Panc1 (cell line): ENCODE results near the gene PROK1. TPM values are rescaled to one million over a fixed set of nuclear protein-coding genes. Genes with fewer than 3 reads are reported as not detected.

Source experiments
- ATAC-seq: fragments of 200-7000 bp; cut with Tn5 transposase; 2 replicates; pipeline ENCODE4 v1.9.1; 2020; ENCODE audit warnings: mild to moderate bottlenecking, moderate library complexity
- BruUV-seq: library from RNA; stranded (reverse); fragments of 400-500 nt; replicated peaks from 2 replicates; lab custom pipeline; 2021; lab: Mats Ljungman, UMichigan
- CTCF ChIA-PET: fragments of 300-600 bp; sonication (Branson Sonifier 250); formaldehyde crosslinking; loops from one replicate; lab custom pipeline; 2022; ENCODE audit warnings: antibody characterized with exemption; lab: Charles Lee
- POLR2A ChIA-PET: fragments of 300-600 bp; sonication (Branson Sonifier 250); formaldehyde crosslinking; loops from one replicate; lab custom pipeline; 2022; ENCODE audit warnings: antibody characterized with exemption; lab: Charles Lee
- DNase-seq: peaks from one replicate; pipeline ENCODE4 v3.0.0-alpha.2; 2010; ENCODE audit warnings: low read depth, low spot score
- H3K27ac ChIP-seq: 2 replicates; pipeline ENCODE4 v1.5.1; 2011; ENCODE audit warnings: mild to moderate bottlenecking, low read length, inconsistent platforms
- H3K27me3 ChIP-seq: fragments of 200-500 bp; sonication (Bioruptor generic); 2 replicates; pipeline ENCODE4 v1.6.0; 2014; ENCODE audit warnings: low read length, inconsistent platforms; ENCODE audit not compliant: control insufficient read depth, insufficient read depth
- H3K36me3 ChIP-seq: fragments of 200-500 bp; sonication (Bioruptor generic); 2 replicates; pipeline ENCODE4 v1.5.1; 2014; ENCODE audit warnings: inconsistent platforms, mild to moderate bottlenecking, low read length, moderate library complexity; ENCODE audit not compliant: control insufficient read depth, insufficient read depth
- H3K4me1 ChIP-seq: 2 replicates; pipeline ENCODE4 v1.5.1; 2011; ENCODE audit warnings: inconsistent platforms, mild to moderate bottlenecking, low read length, moderate library complexity; ENCODE audit not compliant: control insufficient read depth, insufficient read depth
- H3K4me3 ChIP-seq, 2 experiments: 2 replicates each; pipeline ENCODE4 v1.5.1; 2011 to 2012; ENCODE audit warnings: low read depth in 2 of 2, low read length in 2 of 2, mild to moderate bottlenecking in 2 of 2, inconsistent platforms in 1 of 2, moderate library complexity in 1 of 2
- H3K9me3 ChIP-seq: fragments of 200-500 bp; sonication (Bioruptor generic); 2 replicates; pipeline ENCODE4 v1.5.1; 2014; ENCODE audit warnings: low read depth, mild to moderate bottlenecking, inconsistent platforms, low read length, moderate library complexity; ENCODE audit not compliant: control insufficient read depth, insufficient read depth
- POLR2AphosphoS5 ChIP-seq: IDR thresholded peaks from 2 replicates; pipeline ENCODE4 v1.6.1; 2012; ENCODE audit warnings: mild to moderate bottlenecking, low read depth, low read length, moderate library complexity
- SIN3A ChIP-seq: IDR thresholded peaks from 2 replicates; pipeline ENCODE4 v1.6.1; 2012; ENCODE audit warnings: low read depth, mild to moderate bottlenecking, low read length, moderate library complexity, borderline replicate concordance; ENCODE audit not compliant: insufficient read depth
- TCF7L2 ChIP-seq: IDR thresholded peaks from 2 replicates; pipeline ENCODE4 v1.6.1; 2011; ENCODE audit warnings: mild to moderate bottlenecking, low read depth, low read length, inconsistent platforms
- in situ Hi-C: cut with HindIII; loops from 2 replicates; pipeline ENCODE4 v1.10.0; 2016; ENCODE audit warnings: low sequenced_read_pairs, low pct_unique_long_range_greater_than_20kb
- intact Hi-C: fragments of 100-400 bp; cut with micrococcal nuclease; formaldehyde crosslinking; loops from one replicate; pipeline ENCODE4 v1.10.0; 2022; ENCODE audit not compliant: unreplicated experiment
- total RNA-seq: library from RNA; stranded (reverse); gene quantifications from one replicate; pipeline ENCODE4 v1.2.1, GENCODE V29; 2021; ENCODE audit not compliant: unreplicated experiment
- TF ChIP-seq, protein P1 (sequence below), 2 experiments: IDR thresholded peaks; 2 replicates each; pipeline ENCODE4 v1.6.1; 2011 to 2012; ENCODE audit warnings: low read depth in 2 of 2, control low read depth in 1 of 2, low read length in 1 of 2, mild to moderate bottlenecking in 1 of 2, moderate library complexity in 1 of 2; ENCODE audit not compliant: insufficient read depth in 1 of 2
- TF ChIP-seq, protein P2 (sequence below): fragments of 450-650 bp; IDR thresholded peaks from 2 replicates; pipeline ENCODE4 v1.5.1; 2017; ENCODE audit warnings: mild to moderate bottlenecking

Gene PROK1
- total RNA-seq, 1 experiment from 2014 or later = not detected

DNA sequence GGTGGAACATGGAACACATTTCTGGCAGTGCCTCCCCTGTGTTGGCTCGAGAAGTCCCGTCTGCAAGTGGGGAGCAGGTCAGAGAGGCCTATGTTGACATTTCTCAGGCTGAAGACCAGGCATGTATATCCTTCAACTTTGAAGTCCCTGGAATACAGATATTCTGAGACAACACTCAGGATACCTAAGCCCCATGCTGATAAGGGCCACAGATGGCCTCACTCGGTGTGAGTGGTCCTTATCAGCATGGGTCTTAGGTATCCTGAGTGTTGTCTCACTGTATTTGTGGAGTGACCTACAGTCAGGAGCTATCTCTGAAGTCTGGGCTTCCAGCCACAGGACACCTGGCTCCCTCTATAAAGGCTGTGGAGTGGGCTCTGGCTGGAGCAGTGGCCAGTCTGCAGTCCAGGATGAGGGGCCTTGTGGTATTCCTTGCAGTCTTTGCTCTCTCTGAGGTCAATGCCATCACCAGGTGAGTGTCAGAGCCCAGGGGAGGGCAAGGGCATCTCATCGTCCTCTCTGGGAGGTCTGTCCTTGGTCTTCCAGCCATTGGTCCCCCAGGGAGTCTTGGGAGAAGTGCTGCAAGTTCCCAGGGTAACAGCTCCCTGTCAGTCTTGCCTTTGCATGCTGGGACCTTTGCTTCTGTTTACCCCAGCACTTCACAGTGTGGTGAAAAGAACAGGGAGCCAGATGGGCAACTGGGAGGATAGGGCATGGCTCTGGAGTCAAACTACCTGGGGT is 29.6 kb downstream of the PROK1 start:
- Histone ChIP-seq H3K9me3 (no peaks in the 10 kb centered on the region), H3K4me3 (no peak overlapping the region), H3K27ac (no peak overlapping the region), H3K4me1 (peaks cover 8% of the 10 kb centered on the region; the same call in 1 of the 2 replicates), H3K36me3 (no peaks in the 10 kb centered on the region), H3K27me3 (no peaks in the 10 kb centered on the region)
- CTCF ChIA-PET = interaction anchor here (0.6 kb wide), 1 partner anchor 29 kb away, joined by 5 read pairs; no protein-coding TSS in a partner anchor
- ATAC-seq (no peak), DNase-seq (no peak)
- in situ Hi-C loops (no loop called here), intact Hi-C loops (no loop called here)
- TF ChIP-seq, protein P1, sequence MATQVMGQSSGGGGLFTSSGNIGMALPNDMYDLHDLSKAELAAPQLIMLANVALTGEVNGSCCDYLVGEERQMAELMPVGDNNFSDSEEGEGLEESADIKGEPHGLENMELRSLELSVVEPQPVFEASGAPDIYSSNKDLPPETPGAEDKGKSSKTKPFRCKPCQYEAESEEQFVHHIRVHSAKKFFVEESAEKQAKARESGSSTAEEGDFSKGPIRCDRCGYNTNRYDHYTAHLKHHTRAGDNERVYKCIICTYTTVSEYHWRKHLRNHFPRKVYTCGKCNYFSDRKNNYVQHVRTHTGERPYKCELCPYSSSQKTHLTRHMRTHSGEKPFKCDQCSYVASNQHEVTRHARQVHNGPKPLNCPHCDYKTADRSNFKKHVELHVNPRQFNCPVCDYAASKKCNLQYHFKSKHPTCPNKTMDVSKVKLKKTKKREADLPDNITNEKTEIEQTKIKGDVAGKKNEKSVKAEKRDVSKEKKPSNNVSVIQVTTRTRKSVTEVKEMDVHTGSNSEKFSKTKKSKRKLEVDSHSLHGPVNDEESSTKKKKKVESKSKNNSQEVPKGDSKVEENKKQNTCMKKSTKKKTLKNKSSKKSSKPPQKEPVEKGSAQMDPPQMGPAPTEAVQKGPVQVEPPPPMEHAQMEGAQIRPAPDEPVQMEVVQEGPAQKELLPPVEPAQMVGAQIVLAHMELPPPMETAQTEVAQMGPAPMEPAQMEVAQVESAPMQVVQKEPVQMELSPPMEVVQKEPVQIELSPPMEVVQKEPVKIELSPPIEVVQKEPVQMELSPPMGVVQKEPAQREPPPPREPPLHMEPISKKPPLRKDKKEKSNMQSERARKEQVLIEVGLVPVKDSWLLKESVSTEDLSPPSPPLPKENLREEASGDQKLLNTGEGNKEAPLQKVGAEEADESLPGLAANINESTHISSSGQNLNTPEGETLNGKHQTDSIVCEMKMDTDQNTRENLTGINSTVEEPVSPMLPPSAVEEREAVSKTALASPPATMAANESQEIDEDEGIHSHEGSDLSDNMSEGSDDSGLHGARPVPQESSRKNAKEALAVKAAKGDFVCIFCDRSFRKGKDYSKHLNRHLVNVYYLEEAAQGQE (IDR thresholded peaks at IDR 0.05; ENCODE audit: insufficient read depth in 1 of 2, low read depth in 2 of 2, low read length in 1 of 2) = no peak
- TF ChIP-seq, protein P2, sequence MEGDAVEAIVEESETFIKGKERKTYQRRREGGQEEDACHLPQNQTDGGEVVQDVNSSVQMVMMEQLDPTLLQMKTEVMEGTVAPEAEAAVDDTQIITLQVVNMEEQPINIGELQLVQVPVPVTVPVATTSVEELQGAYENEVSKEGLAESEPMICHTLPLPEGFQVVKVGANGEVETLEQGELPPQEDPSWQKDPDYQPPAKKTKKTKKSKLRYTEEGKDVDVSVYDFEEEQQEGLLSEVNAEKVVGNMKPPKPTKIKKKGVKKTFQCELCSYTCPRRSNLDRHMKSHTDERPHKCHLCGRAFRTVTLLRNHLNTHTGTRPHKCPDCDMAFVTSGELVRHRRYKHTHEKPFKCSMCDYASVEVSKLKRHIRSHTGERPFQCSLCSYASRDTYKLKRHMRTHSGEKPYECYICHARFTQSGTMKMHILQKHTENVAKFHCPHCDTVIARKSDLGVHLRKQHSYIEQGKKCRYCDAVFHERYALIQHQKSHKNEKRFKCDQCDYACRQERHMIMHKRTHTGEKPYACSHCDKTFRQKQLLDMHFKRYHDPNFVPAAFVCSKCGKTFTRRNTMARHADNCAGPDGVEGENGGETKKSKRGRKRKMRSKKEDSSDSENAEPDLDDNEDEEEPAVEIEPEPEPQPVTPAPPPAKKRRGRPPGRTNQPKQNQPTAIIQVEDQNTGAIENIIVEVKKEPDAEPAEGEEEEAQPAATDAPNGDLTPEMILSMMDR = no peak
- TF ChIP-seq SIN3A (no peak), POLR2AphosphoS5 (no peak), TCF7L2 (no peak)
- no TSS peak for BruUV-seq
- POLR2A ChIA-PET = no interaction called here

DNA sequence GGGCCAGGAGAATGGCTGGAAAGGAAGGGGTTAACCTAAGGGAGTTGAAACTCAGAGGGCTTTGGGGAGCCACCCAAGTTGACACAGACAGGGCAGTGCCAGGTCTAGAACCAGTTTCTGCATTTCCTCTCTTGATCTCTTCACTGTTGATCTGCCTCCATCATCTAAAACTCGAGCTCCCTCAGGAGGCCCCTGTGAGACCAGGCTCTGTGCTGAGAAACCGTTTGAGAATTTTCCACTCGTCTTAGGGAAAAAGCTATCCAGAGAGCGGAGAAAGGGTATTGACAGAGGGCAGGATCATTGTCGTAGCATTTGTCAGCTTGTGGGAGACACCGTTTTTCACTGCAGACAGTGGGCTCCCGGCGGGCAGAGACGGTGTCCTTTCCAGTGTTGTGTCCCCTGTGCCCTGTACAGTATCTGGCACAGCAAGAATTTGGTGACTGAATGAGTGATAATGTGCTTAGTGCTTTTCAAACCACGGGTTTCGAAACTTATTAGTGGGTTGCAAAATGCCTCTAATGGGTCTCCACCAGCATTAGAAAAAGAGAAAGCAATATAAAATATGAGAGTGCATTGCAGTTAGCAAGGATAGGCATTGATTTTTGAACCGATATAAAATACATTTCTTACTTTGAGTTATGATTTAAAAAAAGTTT is 31.1 kb downstream of the PROK1 start:
- Histone ChIP-seq H3K36me3 (no peaks in the 10 kb centered on the region), H3K27me3 (no peaks in the 10 kb centered on the region), H3K27ac (no peak overlapping the region), H3K4me1 (peaks cover 5% of the 10 kb centered on the region; the same call in 1 of the 2 replicates), H3K4me3 (no peak overlapping the region), H3K9me3 (no peaks in the 10 kb centered on the region)
- TF ChIP-seq, protein P1 (IDR thresholded peaks at IDR 0.05; ENCODE audit: insufficient read depth in 1 of 2, low read depth in 2 of 2, low read length in 1 of 2) = no peak
- TF ChIP-seq POLR2AphosphoS5 (no peak), SIN3A (no peak)
- in situ Hi-C loops (no loop called here), intact Hi-C loops (no loop called here)
- DNase-seq (no peak), ATAC-seq (no peak)
- CTCF ChIA-PET = no interaction called here
- POLR2A ChIA-PET = no interaction called here
- BruUV-seq = no TSS peak
